ENCODE data around the gene KIFC3. TPM values are rescaled to one million over a fixed set of nuclear protein-coding genes. Genes with fewer than 3 reads are reported as not detected.

Gene KIFC3
- total and polyA plus RNA-seq, 2 of the 8 experiments (the other 6 are each of a cell fraction or from before 2014, with no cell fraction given) = 2.1 to 7.1 TPM

DNA sequence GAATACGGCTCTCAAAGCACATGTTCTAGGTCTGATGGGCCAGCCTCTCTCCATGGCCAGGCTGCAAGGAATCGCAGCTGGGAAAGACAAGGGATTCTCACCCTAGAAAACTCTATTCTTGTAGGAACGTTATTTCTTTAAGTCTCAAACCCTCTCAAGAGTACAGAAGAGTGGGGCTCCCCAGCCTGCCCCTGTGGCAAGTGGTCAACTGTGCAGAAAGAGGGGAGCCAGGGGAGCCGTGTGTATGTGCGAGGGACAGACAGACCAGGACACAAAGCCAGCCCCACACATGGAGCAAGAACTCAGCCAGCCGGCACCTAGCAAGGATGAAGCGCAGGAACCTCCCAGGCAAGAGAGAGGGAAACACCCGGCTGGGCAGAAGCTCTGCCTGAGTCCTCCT is 16.4 kb downstream of the KIFC3 start:
- Histone ChIP-seq H3K27ac (ENCODE audit: low read depth, low read length) (no peak overlapping the region), H3K23ac (ENCODE audit: insufficient read length) (no peak overlapping the region), H3K14ac (ENCODE audit: insufficient read length) (no peak overlapping the region), H3K79me1 (ENCODE audit: low read depth, low read length) (no peaks in the 10 kb centered on the region), H2BK120ac (replicated peaks; ENCODE audit: low read depth, low read length) (no peak overlapping the region), H2BK15ac (ENCODE audit: low read length) (no peak overlapping the region), H4K8ac (ENCODE audit: extremely low read depth, insufficient read depth, low read length) (no peak overlapping the region), H3K4me1 (replicated peaks in 1 of 4; ENCODE audit: control insufficient read depth in 3 of 4, insufficient read depth in 4 of 4, low read length in 3 of 4) (peaks cover 0 to 7% (median 0%) of the 10 kb centered on the region in 4 experiments; a peak in 1 of 7 replicates), H3K4ac (replicated peaks; ENCODE audit: insufficient read length, low read depth, low read length) (no peak overlapping the region), H2AFZ (ENCODE audit: low read length) (no peak overlapping the region), H2BK5ac (ENCODE audit: low read depth, low read length) (no peak overlapping the region), H4K20me1 (replicated peaks in 1 of 2; ENCODE audit: control insufficient read depth in 1 of 2, insufficient read depth in 2 of 2, low read length in 2 of 2) (no peaks in the 10 kb centered on the region), H3K23me2 (ENCODE audit: low read depth, low read length) (no peaks in the 10 kb centered on the region), H3K36me3 (ENCODE audit: control insufficient read depth in 2 of 4, insufficient read depth in 4 of 4, low read length in 3 of 4) (no peaks in the 10 kb centered on the region), H3K9ac (replicated peaks in 1 of 4; ENCODE audit: extremely low read depth in 1 of 4, low read depth in 3 of 4, low read length in 3 of 4) (no peak overlapping the region), H3K18ac (ENCODE audit: extremely low read depth, low read length) (no peak overlapping the region), H3K9me3 (ENCODE audit: insufficient read depth in 2 of 2, low read depth in 1 of 2, low read length in 1 of 2) (no peaks in the 10 kb centered on the region), H2AK5ac (ENCODE audit: low read depth, low read length) (no peak overlapping the region), H4K91ac (replicated peaks; ENCODE audit: insufficient read length, low read length) (no peak overlapping the region), H3K56ac (replicated peaks; ENCODE audit: insufficient read length, low read depth, low read length) (no peak overlapping the region), H2BK12ac (ENCODE audit: low read depth, low read length) (no peak overlapping the region), H2BK20ac (ENCODE audit: low read length) (no peak overlapping the region), H3K4me2 (ENCODE audit: insufficient read depth in 1 of 2, low read depth in 2 of 2, low read length in 2 of 2) (no peak overlapping the region), H3K4me3 (ENCODE audit: extremely low read depth in 1 of 4, insufficient read depth in 2 of 4, low read depth in 3 of 4, low read length in 4 of 4) (no peak overlapping the region), H3K27me3 (replicated peaks in 1 of 4; ENCODE audit: control insufficient read depth in 3 of 4, extremely low read depth in 1 of 4, insufficient read depth in 3 of 4, low read length in 3 of 4) (no peaks in the 10 kb centered on the region), H3K79me2 (ENCODE audit: control insufficient read depth in 1 of 2, insufficient read depth in 2 of 2, low read length in 2 of 2) (no peaks in the 10 kb centered on the region), H4K5ac (ENCODE audit: insufficient read length, low read depth, low read length) (no peak overlapping the region)
- 92% methylated on average over 8 of the region's 8 CpGs; no CpG with 5 or more reads in 1 of the 2 experiments for WGBS, 2 experiments (ENCODE audit: extremely low coverage in 1 of 2, insufficient coverage in 1 of 2, insufficient read length in 1 of 2, insufficient replicate concordance in 2 of 2, low coverage in 1 of 2, low lambda C conversion rate in 2 of 2, missing lambda C conversion rate in 1 of 2)
- FAIRE-seq = no peak
- TF ChIP-seq POLR2AphosphoS5 (IDR thresholded peaks at IDR 0.05; ENCODE audit: low read depth, low read length) (no peak), EGR1 (IDR thresholded peaks at IDR 0.05; ENCODE audit: borderline replicate concordance, low read depth, low read length) (no peak), SIN3A (conservative IDR thresholded peaks at IDR 0.05 in 1 of 2, IDR thresholded peaks at IDR 0.05 in 1 of 2; ENCODE audit: low read depth in 1 of 2, low read length in 2 of 2) (no peak), SIRT6 (IDR thresholded peaks at IDR 0.05; ENCODE audit: low read length) (no peak), RFX5 (IDR thresholded peaks at IDR 0.05; ENCODE audit: borderline replicate concordance, low read depth, low read length) (no peak), CREB1 (IDR thresholded peaks at IDR 0.05) (no peak), SP4 (IDR thresholded peaks at IDR 0.05; ENCODE audit: low read length) (no peak), YY1 (IDR thresholded peaks at IDR 0.05; ENCODE audit: low read depth, low read length) (no peak), RBBP5 (IDR thresholded peaks at IDR 0.05; ENCODE audit: borderline replicate concordance, low read depth, low read length) (no peak), SRF (IDR thresholded peaks at IDR 0.05; ENCODE audit: low read depth, low read length) (no peak)
- POLR2A ChIA-PET (ENCODE audit: partially characterized antibody) = interaction anchor here (1.4 kb wide), 1 partner anchor 10 kb away, joined by 3 read pairs; no protein-coding TSS in a partner anchor
- CTCF ChIA-PET (ENCODE audit: partially characterized antibody) = interaction anchor here (1.2 to 22.4 kb wide), 5 partner anchors 10 to 78 kb away, joined by 3 to 279 read pairs (median 5); partner anchors contain the start of gene KIFC3
- DNase-seq (ENCODE audit: low read depth in 1 of 2, low spot score in 2 of 2) = no peak
